NCI-H2029 (cell line): ENCODE data around the gene PIKFYVE.
"Not testable (repeated sequence)": the region's sequence is repeated elsewhere in the genome, so short reads cannot be mapped to it uniquely, and the experiment has no call there.

Experiments
- DNase-seq: peaks from one replicate; lab custom pipeline; 2025; lab: John Stamatoyannopoulos, UW

The PIKFYVE gene

GRCh38 chr2:208265801-208266552 lies at the start of gene PIKFYVE:
PIKFYVE (plus strand) TSS chr2:208266255; CDS start chr2:208271520, 5,265 bp downstream.
- DNase-seq = peak; percentile 93

GRCh38 chr2:208221873-208222272 lies 44.2 kb upstream of the PIKFYVE start:
- DNase-seq = not testable (repeated sequence)

- DNase-seq = no peak
These were observed 43.7 kb upstream of the PIKFYVE start for GRCh38 chr2:208222351-208222750.

GRCh38 chr2:208224802-208225201 lies 41.3 kb upstream of the PIKFYVE start:
- no peak for DNase-seq

GRCh38 chr2:208227581-208228232 lies 38.3 kb upstream of the PIKFYVE start:
- DNase-seq = no peak

- DNase-seq = no peak
These were observed 37.6 kb upstream of the PIKFYVE start for GRCh38 chr2:208228476-208228875.

GRCh38 chr2:208234786-208235185 lies 31.3 kb upstream of the PIKFYVE start:
- no peak for DNase-seq

GRCh38 chr2:208235860-208236259 lies 30.2 kb upstream of the PIKFYVE start:
- DNase-seq = no peak

GRCh38 chr2:208239770-208240493 lies 26.1 kb upstream of the PIKFYVE start:
- DNase-seq = no peak

- DNase-seq = no peak
These were observed 25.3 kb upstream of the PIKFYVE start for GRCh38 chr2:208240619-208241209.

GRCh38 chr2:208244422-208244821 lies 21.6 kb upstream of the PIKFYVE start:
- DNase-seq = no peak

GRCh38 chr2:208245746-208246145 lies 20.3 kb upstream of the PIKFYVE start:
- no peak for DNase-seq

GRCh38 chr2:208248601-208249000 lies 17.5 kb upstream of the PIKFYVE start:
- DNase-seq = no peak

- DNase-seq = no peak
These were observed 16.8 kb upstream of the PIKFYVE start for GRCh38 chr2:208249296-208249695.

GRCh38 chr2:208250388-208250787 lies 15.7 kb upstream of the PIKFYVE start:
- no peak for DNase-seq

- no peak for DNase-seq
These were observed 15.0 kb upstream of the PIKFYVE start for GRCh38 chr2:208251098-208251497.

- DNase-seq = no peak
These were observed 13.2 kb upstream of the PIKFYVE start for GRCh38 chr2:208252716-208253492.

GRCh38 chr2:208253600-208254117 lies 12.4 kb upstream of the PIKFYVE start:
- DNase-seq = no peak

- peak; percentile 68 for DNase-seq
These were observed 11.8 kb upstream of the PIKFYVE start for GRCh38 chr2:208254118-208254870.

GRCh38 chr2:208254871-208255556 lies 11.0 kb upstream of the PIKFYVE start, which contains the start of gene IDH1:
IDH1 (minus strand) TSS chr2:208255071; CDS start chr2:208251551, 3,520 bp downstream.
- DNase-seq = peak; percentile 91
